ENCODE results near the gene CDC42EP5.
"Not testable (repeated sequence)": the region's sequence is repeated elsewhere in the genome, so short reads cannot be mapped to it uniquely, and the experiment has no call there.

CDC42EP5 gene

GRCh38 chr19:54492568-54492967 lies 19.5 kb upstream of the CDC42EP5 start:
- no peak for FAIRE-seq
- no peak for DNase-seq (ENCODE audit: insufficient read length, low spot score)

- DNase-seq (ENCODE audit: insufficient read length, low spot score) = no peak
- FAIRE-seq = no peak
These were observed 16.7 kb upstream of the CDC42EP5 start for GRCh38 chr19:54489766-54490165.

- DNase-seq (ENCODE audit: insufficient read length, low spot score) (no peak), FAIRE-seq (no peak)
These were observed 16.2 kb upstream of the CDC42EP5 start for GRCh38 chr19:54489341-54489740.

- DNase-seq (ENCODE audit: insufficient read length, low spot score) = no peak
- FAIRE-seq = no peak
These were observed 12.8 kb upstream of the CDC42EP5 start for GRCh38 chr19:54485851-54486250.

GRCh38 chr19:54484451-54484850 lies 11.4 kb upstream of the CDC42EP5 start:
- DNase-seq (ENCODE audit: insufficient read length, low spot score) = no peak
- FAIRE-seq = no peak

- FAIRE-seq (no peak), DNase-seq (ENCODE audit: insufficient read length, low spot score) (no peak)
These were observed 9.8 kb upstream of the CDC42EP5 start for GRCh38 chr19:54482889-54483288.

- peak; percentile 53 for DNase-seq (ENCODE audit: insufficient read length, low spot score)
- peak; percentile 58 for FAIRE-seq
These were observed 8.3 kb upstream of the CDC42EP5 start for GRCh38 chr19:54481326-54481930.

- DNase-seq (ENCODE audit: insufficient read length, low spot score) (no peak), FAIRE-seq (no peak)
These were observed 7.0 kb upstream of the CDC42EP5 start for GRCh38 chr19:54480051-54480450.

GRCh38 chr19:54478677-54479266 lies 5.7 kb upstream of the CDC42EP5 start:
- DNase-seq (ENCODE audit: insufficient read length, low spot score) (peak; percentile 36), FAIRE-seq (no peak)

GRCh38 chr19:54477650-54478049 lies 4.6 kb upstream of the CDC42EP5 start:
- no peak for DNase-seq (ENCODE audit: insufficient read length, low spot score)
- no peak for FAIRE-seq

GRCh38 chr19:54475706-54476105 lies 2.6 kb upstream of the CDC42EP5 start:
- no peak for FAIRE-seq
- no peak for DNase-seq (ENCODE audit: insufficient read length, low spot score)

GRCh38 chr19:54473892-54474372 lies 836 bp upstream of the CDC42EP5 start:
- FAIRE-seq = no peak
- DNase-seq (ENCODE audit: insufficient read length, low spot score) = no peak

- DNase-seq (ENCODE audit: insufficient read length, low spot score) (no peak), FAIRE-seq (no peak)
These were observed 1.9 kb downstream of the CDC42EP5 start for GRCh38 chr19:54470991-54471782.

- FAIRE-seq = no peak
These were observed 2.7 kb downstream of the CDC42EP5 start for GRCh38 chr19:54470276-54470887.

GRCh38 chr19:54469496-54469934 lies 3.6 kb downstream of the CDC42EP5 start:
- no peak for DNase-seq (ENCODE audit: insufficient read length, low spot score)
- FAIRE-seq = no peak

More at GRCh38 chr19:54470276-54470887, 2.7 kb downstream of the CDC42EP5 start:
- DNase-seq (ENCODE audit: insufficient read length, low spot score) = no peak

- FAIRE-seq; DNase-seq (ENCODE audit: insufficient read length, low spot score): not testable (repeated sequence)
These were observed 7.0 kb downstream of the CDC42EP5 start for GRCh38 chr19:54466110-54466480.

- no peak for DNase-seq (ENCODE audit: insufficient read length, low spot score)
These were observed 7.5 kb downstream of the CDC42EP5 start for GRCh38 chr19:54465426-54466109.

GRCh38 chr19:54464630-54465425 lies 8.3 kb downstream of the CDC42EP5 start:
- DNase-seq (ENCODE audit: insufficient read length, low spot score) (peak; percentile 87), FAIRE-seq (no peak)

More at GRCh38 chr19:54465426-54466109, 7.5 kb downstream of the CDC42EP5 start:
- FAIRE-seq = no peak

GRCh38 chr19:54464044-54464629 lies 9.0 kb downstream of the CDC42EP5 start:
- no peak for FAIRE-seq

More at GRCh38 chr19:54464044-54464629, 9.0 kb downstream of the CDC42EP5 start:
- DNase-seq (ENCODE audit: insufficient read length, low spot score) = peak; percentile 69

All from HTR-8/SVneo (cell line).